ENCODE results near the gene ABLIM3. TPM values are rescaled to one million over a fixed set of nuclear protein-coding genes. Genes with fewer than 3 reads are reported as not detected.

ABLIM3 gene
- total and polyA plus RNA-seq, 2 of the 8 experiments (the other 6 are each of a cell fraction or from before 2014, with no cell fraction given): 0.36 to 0.56 TPM

GRCh38 chr5:149257889-149258705, 116.8 kb downstream of the ABLIM3 start:
- Histone ChIP-seq H2BK20ac (ENCODE audit: low read length) (no peak overlapping the region), H3K79me1 (ENCODE audit: low read depth, low read length) (no peaks in the 10 kb centered on the region), H2AK5ac (ENCODE audit: low read depth, low read length) (no peak overlapping the region), H3K9me3 (ENCODE audit: insufficient read depth in 2 of 2, low read depth in 1 of 2, low read length in 1 of 2) (no peaks in the 10 kb centered on the region), H3K4me2 (ENCODE audit: insufficient read depth in 1 of 2, low read depth in 2 of 2, low read length in 2 of 2) (no peak overlapping the region), H2BK12ac (ENCODE audit: low read depth, low read length) (no peak overlapping the region), H4K5ac (ENCODE audit: insufficient read length, low read depth, low read length) (no peak overlapping the region), H3K14ac (ENCODE audit: insufficient read length) (no peak overlapping the region), H4K20me1 (replicated peaks in 1 of 2; ENCODE audit: control insufficient read depth in 1 of 2, insufficient read depth in 2 of 2, low read length in 2 of 2) (no peaks in the 10 kb centered on the region), H3K4me3 (ENCODE audit: extremely low read depth in 1 of 4, insufficient read depth in 2 of 4, low read depth in 3 of 4, low read length in 4 of 4) (no peak overlapping the region), H3K18ac (ENCODE audit: extremely low read depth, low read length) (no peak overlapping the region), H3K4ac (replicated peaks; ENCODE audit: insufficient read length, low read depth, low read length) (no peak overlapping the region), H4K91ac (replicated peaks; ENCODE audit: insufficient read length, low read length) (no peak overlapping the region), H3K9ac (replicated peaks in 1 of 4; ENCODE audit: extremely low read depth in 1 of 4, low read depth in 3 of 4, low read length in 3 of 4) (no peak overlapping the region; a peak in 1 of 7 replicates), H3K27me3 (replicated peaks in 1 of 4; ENCODE audit: control insufficient read depth in 3 of 4, extremely low read depth in 1 of 4, insufficient read depth in 3 of 4, low read length in 3 of 4) (0 out of 7 replicates have a peak, but pooled peaks cover 0 to 2% (median 0%) of the 10 kb centered on the region in 4 experiments), H3K79me2 (ENCODE audit: control insufficient read depth in 1 of 2, insufficient read depth in 2 of 2, low read length in 2 of 2) (no peaks in the 10 kb centered on the region), H2BK15ac (ENCODE audit: low read length) (no peak overlapping the region), H3K36me3 (ENCODE audit: control insufficient read depth in 2 of 4, insufficient read depth in 4 of 4, low read length in 3 of 4) (no peaks in the 10 kb centered on the region), H3K56ac (replicated peaks; ENCODE audit: insufficient read length, low read depth, low read length) (no peak overlapping the region), H3K27ac (ENCODE audit: low read depth, low read length) (no peak overlapping the region), H4K8ac (ENCODE audit: extremely low read depth, insufficient read depth, low read length) (peak overlapping the region; percentile 11; the same call in 1 of the 2 replicates), H3K4me1 (replicated peaks in 1 of 4; ENCODE audit: control insufficient read depth in 3 of 4, insufficient read depth in 4 of 4, low read length in 3 of 4) (no peaks in the 10 kb centered on the region; a peak in 1 of 7 replicates), H2AFZ (ENCODE audit: low read length) (no peak overlapping the region), H3K23ac (ENCODE audit: insufficient read length) (no peak overlapping the region), H2BK5ac (ENCODE audit: low read depth, low read length) (no peak overlapping the region), H3K23me2 (ENCODE audit: low read depth, low read length) (no peaks in the 10 kb centered on the region), H2BK120ac (replicated peaks; ENCODE audit: low read depth, low read length) (no peak overlapping the region)
- FAIRE-seq: no peak
- POLR2A ChIA-PET (ENCODE audit: partially characterized antibody): no interaction called here
- 82% methylated on average over 10 of the region's 10 CpGs; no CpG with 5 or more reads in 1 of the 2 experiments for WGBS, 2 experiments (ENCODE audit: extremely low coverage in 1 of 2, insufficient coverage in 1 of 2, insufficient read length in 1 of 2, insufficient replicate concordance in 2 of 2, low coverage in 1 of 2, low lambda C conversion rate in 2 of 2, missing lambda C conversion rate in 1 of 2)
- CTCF ChIA-PET (ENCODE audit: partially characterized antibody): interaction anchor here (0.6 to 2.0 kb wide), 10 partner anchors 8 to 419 kb away, joined by 3 to 6 read pairs (median 4); partner anchors contain the start of gene ABLIM3
- no peak for DNase-seq (ENCODE audit: low read depth in 1 of 2, low spot score in 2 of 2)
- TF ChIP-seq TBP (IDR thresholded peaks at IDR 0.05; ENCODE audit: low read depth, low read length): no peak
- no peak for TF ChIP-seq E2F6 (IDR thresholded peaks at IDR 0.05)
- TF ChIP-seq CHD2 (IDR thresholded peaks at IDR 0.05; ENCODE audit: low read length): no peak
- TF ChIP-seq USF2 (IDR thresholded peaks at IDR 0.05; ENCODE audit: low read length): no peak
- TF ChIP-seq TAF1 (IDR thresholded peaks at IDR 0.05; ENCODE audit: low read depth, low read length): no peak
- TF ChIP-seq POLR2A (IDR thresholded peaks at IDR 0.05; ENCODE audit: control extremely low read depth in 1 of 2, low read depth in 2 of 2, low read length in 2 of 2): no peak
- TF ChIP-seq HDAC6 (IDR thresholded peaks at IDR 0.05; ENCODE audit: low read depth, low read length): no peak
- TF ChIP-seq SRF (IDR thresholded peaks at IDR 0.05; ENCODE audit: low read depth, low read length): no peak
- no peak for TF ChIP-seq RFX5 (IDR thresholded peaks at IDR 0.05; ENCODE audit: borderline replicate concordance, low read depth, low read length)
- TF ChIP-seq RBBP5 (IDR thresholded peaks at IDR 0.05; ENCODE audit: borderline replicate concordance, low read depth, low read length): no peak
- TF ChIP-seq POLR2AphosphoS5 (IDR thresholded peaks at IDR 0.05; ENCODE audit: low read depth, low read length): no peak
- no peak for TF ChIP-seq BRCA1 (IDR thresholded peaks at IDR 0.05; ENCODE audit: low read depth, low read length)
